22Rv1 (cell line): ENCODE measurements around the gene MPP3.

Experiments
- CTCF ChIP-seq: fragments of 450-650 bp; IDR thresholded peaks from 2 replicates; pipeline ENCODE4 v1.5.1; 2017; ENCODE audit warnings: mild to moderate bottlenecking
- ZFX ChIP-seq: fragments of 450-650 bp; IDR thresholded peaks from 2 replicates; pipeline ENCODE4 v1.6.1; 2017; ENCODE audit warnings: antibody characterized with exemption, borderline replicate concordance

- TF ChIP-seq CTCF, result no peak
- no peak for TF ChIP-seq ZFX
Measured at GRCh38 chr17:43854498-43854897, 21.6 kb upstream of the MPP3 start.
